ENCODE data around the gene U2AF1L4.

GRCh38 chr19:35793381-35794165 is 48.4 kb upstream of the U2AF1L4 start:
- TF ChIP-seq, protein P1, sequence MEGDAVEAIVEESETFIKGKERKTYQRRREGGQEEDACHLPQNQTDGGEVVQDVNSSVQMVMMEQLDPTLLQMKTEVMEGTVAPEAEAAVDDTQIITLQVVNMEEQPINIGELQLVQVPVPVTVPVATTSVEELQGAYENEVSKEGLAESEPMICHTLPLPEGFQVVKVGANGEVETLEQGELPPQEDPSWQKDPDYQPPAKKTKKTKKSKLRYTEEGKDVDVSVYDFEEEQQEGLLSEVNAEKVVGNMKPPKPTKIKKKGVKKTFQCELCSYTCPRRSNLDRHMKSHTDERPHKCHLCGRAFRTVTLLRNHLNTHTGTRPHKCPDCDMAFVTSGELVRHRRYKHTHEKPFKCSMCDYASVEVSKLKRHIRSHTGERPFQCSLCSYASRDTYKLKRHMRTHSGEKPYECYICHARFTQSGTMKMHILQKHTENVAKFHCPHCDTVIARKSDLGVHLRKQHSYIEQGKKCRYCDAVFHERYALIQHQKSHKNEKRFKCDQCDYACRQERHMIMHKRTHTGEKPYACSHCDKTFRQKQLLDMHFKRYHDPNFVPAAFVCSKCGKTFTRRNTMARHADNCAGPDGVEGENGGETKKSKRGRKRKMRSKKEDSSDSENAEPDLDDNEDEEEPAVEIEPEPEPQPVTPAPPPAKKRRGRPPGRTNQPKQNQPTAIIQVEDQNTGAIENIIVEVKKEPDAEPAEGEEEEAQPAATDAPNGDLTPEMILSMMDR (conservative IDR thresholded peaks at IDR 0.05), result no peak
- TF ChIP-seq EZH2 (IDR thresholded peaks at IDR 0.05; ENCODE audit: low read depth), result no peak
